Smooth muscle cell (in vitro differentiated cells): ENCODE measurements around the gene RAET1L. TPM values are rescaled to one million over a fixed set of nuclear protein-coding genes. Genes with fewer than 3 reads are reported as not detected.
"Not testable (repeated sequence)": the region's sequence is repeated elsewhere in the genome, so short reads cannot be mapped to it uniquely, and the experiment has no call there.

Experiments
- DNase-seq: peaks from one replicate; lab custom pipeline; 2025; ENCODE audit not compliant: unreplicated experiment; lab: John Stamatoyannopoulos, UW
- H2AFZ ChIP-seq: fragments of 200-600 bp; sonication (generic); 2 replicates; pipeline ENCODE4 v1.6.0; 2016; ENCODE audit warnings: antibody characterized with exemption, low read depth, mild to moderate bottlenecking
- H3F3A ChIP-seq: fragments of 200-600 bp; sonication (generic); 2 replicates; pipeline ENCODE4 v1.6.0; 2017; ENCODE audit warnings: antibody characterized with exemption, low read depth
- H3K27ac ChIP-seq: fragments of 200-600 bp; sonication (generic); 2 replicates; pipeline ENCODE4 v1.5.1; 2016; ENCODE audit warnings: low read depth, mild to moderate bottlenecking
- H3K27me3 ChIP-seq: fragments of 200-600 bp; sonication (generic); 2 replicates; pipeline ENCODE4 v1.6.1; 2016; ENCODE audit warnings: low read depth, mild to moderate bottlenecking
- H3K36me3 ChIP-seq: fragments of 200-600 bp; sonication (generic); 2 replicates; pipeline ENCODE4 v1.5.1; 2016; ENCODE audit warnings: low read depth
- H3K4me1 ChIP-seq: fragments of 200-600 bp; sonication (generic); 2 replicates; pipeline ENCODE4 v1.5.1; 2016; ENCODE audit warnings: low read depth
- H3K4me2 ChIP-seq: fragments of 200-600 bp; sonication (generic); 2 replicates; pipeline ENCODE4 v1.6.0; 2016; ENCODE audit warnings: mild to moderate bottlenecking
- H3K4me3 ChIP-seq: fragments of 200-600 bp; sonication (generic); 2 replicates; pipeline ENCODE4 v1.5.1; 2016; ENCODE audit warnings: mild to moderate bottlenecking
- H3K79me2 ChIP-seq: fragments of 200-600 bp; sonication (generic); 2 replicates; pipeline ENCODE4 v1.6.0; 2016; ENCODE audit warnings: low read depth, mild to moderate bottlenecking
- H3K9ac ChIP-seq: fragments of 200-600 bp; sonication (generic); 2 replicates; pipeline ENCODE4 v1.6.0; 2016; ENCODE audit warnings: low read depth
- H3K9me3 ChIP-seq: fragments of 200-600 bp; sonication (generic); replicated peaks from 2 replicates; pipeline ENCODE4 v1.5.1; 2016; ENCODE audit warnings: low read depth
- H4K20me1 ChIP-seq: fragments of 200-600 bp; sonication (generic); 2 replicates; pipeline ENCODE4 v1.6.0; 2016; ENCODE audit warnings: low read depth
- WGBS: methylation state at CpG from one replicate; pipeline ENCODE4 v1.1.7; 2016; ENCODE audit warnings: low lambda C conversion rate; 5-methylcytosine and 5-hydroxymethylcytosine counted together
- polyA plus RNA-seq: library from polyadenylated mRNA; unstranded; fragments of >200 nt; fragmentation: Nextera tagmentation; extraction: Ambion mirVana; gene quantifications from 2 replicates; pipeline ENCODE4 v1.2.1, GENCODE V29; 2016
- total RNA-seq: library from RNA; depleted of rRNA; stranded (reverse); fragments of >200 nt; gene quantifications from 2 replicates; pipeline ENCODE4 v1.2.3, GENCODE V29; 2014
- TF ChIP-seq, protein P1 (sequence below): fragments of 200-600 bp; sonication (generic); IDR thresholded peaks from 2 replicates; pipeline ENCODE4 v1.5.1; 2017; ENCODE audit warnings: borderline replicate concordance, mild to moderate bottlenecking, antibody characterized with exemption; ENCODE audit not compliant: insufficient read depth, poor library complexity, severe bottlenecking

Gene RAET1L, protein sequence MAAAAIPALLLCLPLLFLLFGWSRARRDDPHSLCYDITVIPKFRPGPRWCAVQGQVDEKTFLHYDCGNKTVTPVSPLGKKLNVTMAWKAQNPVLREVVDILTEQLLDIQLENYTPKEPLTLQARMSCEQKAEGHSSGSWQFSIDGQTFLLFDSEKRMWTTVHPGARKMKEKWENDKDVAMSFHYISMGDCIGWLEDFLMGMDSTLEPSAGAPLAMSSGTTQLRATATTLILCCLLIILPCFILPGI
- 1.4 and 3.6 TPM in 2 replicates for total RNA-seq
- 0.23 and 0.85 TPM in 2 replicates for polyA plus RNA-seq

DNA sequence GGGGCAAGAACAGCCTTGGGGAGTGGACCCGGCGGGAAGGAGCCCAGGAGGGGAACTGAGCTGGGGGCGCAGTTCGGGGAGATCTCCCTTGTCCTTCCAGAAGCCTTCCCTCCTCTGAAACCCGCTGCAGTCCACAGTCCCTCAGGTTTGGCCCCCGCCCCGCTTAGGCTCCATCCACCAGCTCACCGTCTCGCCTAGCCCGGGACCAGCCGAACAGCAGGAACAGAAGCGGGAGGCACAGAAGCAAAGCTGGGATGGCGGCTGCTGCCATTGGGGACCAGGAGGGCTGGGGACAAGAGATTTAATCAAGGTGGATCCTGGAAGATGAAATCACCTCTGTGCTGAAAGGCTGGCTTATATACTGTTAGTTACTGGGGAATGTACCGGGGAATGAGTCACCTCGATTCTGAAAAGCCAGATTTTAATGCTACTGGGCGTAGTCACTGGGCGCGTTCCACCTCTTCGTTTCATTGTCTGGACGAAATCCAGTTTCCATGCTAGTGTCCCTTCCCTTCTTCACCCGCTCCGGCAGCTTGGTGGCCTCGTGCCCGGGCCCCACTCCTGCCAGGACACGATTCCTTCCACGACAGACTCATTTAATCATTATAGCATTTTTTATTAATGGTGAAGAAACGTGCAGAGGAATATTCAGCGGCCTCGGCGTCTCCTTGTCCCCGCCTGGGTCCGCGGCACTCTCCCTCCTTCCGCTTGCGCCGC, at the start of gene RAET1L:
Gene RAET1L, minus strand, starts transcription at position 332 of the 717 bp plus-strand sequence. Its CDS starts 61 bp downstream, at position 271.
- no peak within 1 kb of the TSS for H3K27ac ChIP-seq

GRCh38 chr6:150075034-150075421, 49.7 kb upstream of the RAET1L start:
- Histone ChIP-seq H2AFZ (no peak overlapping the region), H3K79me2 (no peaks in the 10 kb centered on the region), H3K27me3 (peaks cover 10% of the 10 kb centered on the region), H3K36me3 (no peaks in the 10 kb centered on the region), H3K9ac (no peak overlapping the region), H3K27ac (no peak overlapping the region), H3K4me1 (peaks cover 10% of the 10 kb centered on the region), H4K20me1 (peaks cover 14% of the 10 kb centered on the region), H3K4me3 (no peak overlapping the region), H3F3A (peaks cover 35% of the 10 kb centered on the region), H3K4me2 (no peak overlapping the region), H3K9me3 (no peaks in the 10 kb centered on the region)
- no peak for DNase-seq
- TF ChIP-seq, protein P1, sequence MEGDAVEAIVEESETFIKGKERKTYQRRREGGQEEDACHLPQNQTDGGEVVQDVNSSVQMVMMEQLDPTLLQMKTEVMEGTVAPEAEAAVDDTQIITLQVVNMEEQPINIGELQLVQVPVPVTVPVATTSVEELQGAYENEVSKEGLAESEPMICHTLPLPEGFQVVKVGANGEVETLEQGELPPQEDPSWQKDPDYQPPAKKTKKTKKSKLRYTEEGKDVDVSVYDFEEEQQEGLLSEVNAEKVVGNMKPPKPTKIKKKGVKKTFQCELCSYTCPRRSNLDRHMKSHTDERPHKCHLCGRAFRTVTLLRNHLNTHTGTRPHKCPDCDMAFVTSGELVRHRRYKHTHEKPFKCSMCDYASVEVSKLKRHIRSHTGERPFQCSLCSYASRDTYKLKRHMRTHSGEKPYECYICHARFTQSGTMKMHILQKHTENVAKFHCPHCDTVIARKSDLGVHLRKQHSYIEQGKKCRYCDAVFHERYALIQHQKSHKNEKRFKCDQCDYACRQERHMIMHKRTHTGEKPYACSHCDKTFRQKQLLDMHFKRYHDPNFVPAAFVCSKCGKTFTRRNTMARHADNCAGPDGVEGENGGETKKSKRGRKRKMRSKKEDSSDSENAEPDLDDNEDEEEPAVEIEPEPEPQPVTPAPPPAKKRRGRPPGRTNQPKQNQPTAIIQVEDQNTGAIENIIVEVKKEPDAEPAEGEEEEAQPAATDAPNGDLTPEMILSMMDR: no peak
- 59% methylated on average over 2 of the region's 2 CpGs for WGBS

More for the DNA sequence above, at the start of gene RAET1L:
- TF ChIP-seq, protein P1: no peak
- H3F3A ChIP-seq: no peaks in the 10 kb centered on the region
- no peaks in the 10 kb centered on the region for H3K79me2 ChIP-seq
- DNase-seq: no peak
- no peaks in the 10 kb centered on the region for H3K9me3 ChIP-seq
- H3K9ac ChIP-seq: no peak within 1 kb of the TSS
- H3K27me3 ChIP-seq: peaks cover 46% of the 10 kb centered on the region
- no peaks in the 10 kb centered on the region for H3K36me3 ChIP-seq
- H3K4me1 ChIP-seq: no peaks in the 10 kb centered on the region
- H2AFZ ChIP-seq: no peak within 1 kb of the TSS
- WGBS: 79% methylated on average over 36 of the region's 36 CpGs
- H3K4me2 ChIP-seq: peak within 1 kb of the TSS; percentile 22
- no peaks in the 10 kb centered on the region for H4K20me1 ChIP-seq
- no peak within 1 kb of the TSS for H3K4me3 ChIP-seq

DNA sequence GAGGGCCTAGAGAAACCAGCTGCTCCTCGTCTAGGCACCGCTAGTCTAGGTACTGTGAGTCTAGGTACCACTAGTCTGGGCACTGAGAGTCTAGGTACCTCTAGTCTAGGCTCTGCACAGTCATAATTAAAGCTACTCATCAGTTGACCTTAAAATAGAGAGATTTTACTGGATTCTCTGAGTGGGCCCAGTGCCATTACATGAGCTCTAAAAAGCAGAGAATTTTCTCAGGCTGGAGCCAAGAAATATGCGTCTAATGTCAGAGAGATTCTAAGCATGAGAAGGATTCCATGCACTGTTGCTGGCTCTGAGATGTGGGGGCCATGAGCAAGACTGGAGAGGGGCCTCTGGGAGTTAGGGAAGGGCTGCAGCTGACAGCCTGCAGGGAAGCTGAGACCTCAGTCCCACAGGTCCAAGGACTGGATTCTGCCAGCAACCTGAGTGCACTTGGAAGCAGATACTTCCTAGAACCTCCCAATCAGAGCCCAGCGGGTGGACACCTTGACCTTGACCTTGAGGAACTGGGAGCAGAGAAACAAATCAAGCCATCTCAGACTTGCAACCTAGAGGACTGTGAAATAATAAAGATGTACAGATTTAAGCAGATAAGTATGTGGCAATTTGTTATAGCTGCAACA, 49.2 kb upstream of the RAET1L start:
- H2AFZ ChIP-seq, H3K9me3 ChIP-seq, H4K20me1 ChIP-seq, DNase-seq, H3K4me3 ChIP-seq, H3K4me2 ChIP-seq, H3K79me2 ChIP-seq, H3K36me3 ChIP-seq, H3K9ac ChIP-seq, H3K27ac ChIP-seq: not testable (repeated sequence)
- WGBS: 87% methylated on average over 4 of the region's 4 CpGs
- Histone ChIP-seq H3K27me3 (peaks cover 10% of the 10 kb centered on the region), H3K4me1 (peaks cover 10% of the 10 kb centered on the region), H3F3A (peaks cover 40% of the 10 kb centered on the region)

GRCh38 chr6:150072201-150072600, 46.9 kb upstream of the RAET1L start:
- DNase-seq: no peak
- no peak overlapping the region for H2AFZ ChIP-seq
- no peaks in the 10 kb centered on the region for H3K9me3 ChIP-seq
- no peak overlapping the region for H3K4me2 ChIP-seq
- peaks cover 27% of the 10 kb centered on the region for H3F3A ChIP-seq
- H3K79me2 ChIP-seq: no peaks in the 10 kb centered on the region
- H3K36me3 ChIP-seq: no peaks in the 10 kb centered on the region
- H3K27ac ChIP-seq: no peak overlapping the region
- no peak overlapping the region for H3K9ac ChIP-seq
- WGBS: 52% methylated on average over 8 of the region's 8 CpGs
- TF ChIP-seq, protein P1: no peak
- peaks cover 10% of the 10 kb centered on the region for H3K4me1 ChIP-seq
- peaks cover 2% of the 10 kb centered on the region for H4K20me1 ChIP-seq
- no peak overlapping the region for H3K4me3 ChIP-seq
- peaks cover 5% of the 10 kb centered on the region for H3K27me3 ChIP-seq
